HG03439 (cell line): Measurements from ENCODE around the gene ZMIZ1.

Experiments
- ATAC-seq: cut with Tn5 transposase; IDR thresholded peaks from one replicate; pipeline ENCODE4 v1.9.1; 2021; ENCODE audit warnings: mild to moderate bottlenecking, moderate library complexity; ENCODE audit not compliant: unreplicated experiment

The ZMIZ1 gene

GRCh38 chr10:79219322-79219957 lies 150.7 kb downstream of the ZMIZ1 start:
- ATAC-seq: no peak

GRCh38 chr10:79220307-79220706 lies 151.5 kb downstream of the ZMIZ1 start:
- no peak for ATAC-seq

DNA sequence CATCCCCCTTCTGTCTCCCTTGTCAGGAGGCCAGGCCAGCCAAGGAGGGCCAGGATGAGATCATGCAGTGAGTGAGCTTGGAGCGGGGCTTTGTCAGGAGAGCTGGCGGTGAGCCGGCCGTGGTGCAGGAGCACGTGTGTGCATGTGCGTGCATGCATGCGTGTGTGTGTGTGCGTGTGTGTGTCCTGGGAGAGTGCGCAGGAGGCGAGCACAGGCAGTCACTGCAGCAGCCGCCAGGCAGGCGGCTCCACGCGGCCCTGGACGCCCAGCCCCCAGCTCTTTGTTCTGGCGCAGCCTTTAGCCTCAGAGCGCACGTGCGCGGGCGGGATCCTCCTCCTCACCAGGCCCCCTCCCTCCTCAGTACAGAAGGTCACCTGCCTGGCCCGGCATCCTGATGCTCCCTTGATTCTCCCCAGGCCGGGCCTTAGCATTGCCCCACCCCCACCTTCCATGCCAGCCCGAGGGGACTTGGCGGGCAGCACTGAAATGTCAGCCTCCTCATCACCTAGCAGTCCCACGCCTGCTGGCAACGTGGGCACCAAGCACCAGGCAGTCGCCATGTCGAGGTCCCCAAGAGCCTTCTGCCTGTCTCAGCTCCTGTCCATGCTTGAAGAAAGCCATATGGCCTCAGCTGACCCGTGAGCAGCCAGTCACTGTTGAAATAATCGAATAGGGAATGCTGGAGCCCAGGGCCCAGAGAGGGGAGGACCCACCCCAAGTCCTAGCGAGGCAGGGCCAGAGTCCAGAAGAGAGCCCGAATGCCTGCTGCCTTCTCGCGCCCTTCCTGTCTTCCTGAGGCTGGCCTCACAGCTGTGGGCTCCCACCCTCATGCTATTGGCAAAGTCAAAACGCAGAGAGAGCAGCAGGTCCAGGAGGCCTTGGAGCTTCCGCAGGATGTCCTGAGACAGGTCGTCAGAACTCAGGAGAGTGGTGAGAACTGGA lies 152.6 kb downstream of the ZMIZ1 start:
- no peak for ATAC-seq

DNA sequence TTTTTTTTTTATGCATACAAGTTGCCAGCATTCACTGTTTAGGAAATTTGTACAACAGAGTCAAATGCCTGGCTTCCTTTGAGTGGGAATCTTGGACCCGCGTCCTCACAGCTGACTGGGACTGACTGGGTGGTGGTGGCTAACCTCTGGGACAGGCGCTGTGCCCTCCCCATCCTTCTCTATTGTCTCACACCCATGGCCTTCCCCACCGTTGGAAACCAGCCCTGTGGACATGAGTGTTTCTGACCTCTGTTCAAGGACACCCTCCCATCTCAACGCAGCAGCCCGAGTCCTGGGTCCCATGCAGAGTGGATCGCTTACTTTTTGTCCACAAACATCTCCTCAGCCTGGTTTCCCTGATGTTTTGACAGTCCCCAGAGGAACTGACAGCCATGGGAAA lies 153.4 kb downstream of the ZMIZ1 start:
- no peak for ATAC-seq

- no peak for ATAC-seq
These were observed 154.6 kb downstream of the ZMIZ1 start for GRCh38 chr10:79223091-79224048.

DNA sequence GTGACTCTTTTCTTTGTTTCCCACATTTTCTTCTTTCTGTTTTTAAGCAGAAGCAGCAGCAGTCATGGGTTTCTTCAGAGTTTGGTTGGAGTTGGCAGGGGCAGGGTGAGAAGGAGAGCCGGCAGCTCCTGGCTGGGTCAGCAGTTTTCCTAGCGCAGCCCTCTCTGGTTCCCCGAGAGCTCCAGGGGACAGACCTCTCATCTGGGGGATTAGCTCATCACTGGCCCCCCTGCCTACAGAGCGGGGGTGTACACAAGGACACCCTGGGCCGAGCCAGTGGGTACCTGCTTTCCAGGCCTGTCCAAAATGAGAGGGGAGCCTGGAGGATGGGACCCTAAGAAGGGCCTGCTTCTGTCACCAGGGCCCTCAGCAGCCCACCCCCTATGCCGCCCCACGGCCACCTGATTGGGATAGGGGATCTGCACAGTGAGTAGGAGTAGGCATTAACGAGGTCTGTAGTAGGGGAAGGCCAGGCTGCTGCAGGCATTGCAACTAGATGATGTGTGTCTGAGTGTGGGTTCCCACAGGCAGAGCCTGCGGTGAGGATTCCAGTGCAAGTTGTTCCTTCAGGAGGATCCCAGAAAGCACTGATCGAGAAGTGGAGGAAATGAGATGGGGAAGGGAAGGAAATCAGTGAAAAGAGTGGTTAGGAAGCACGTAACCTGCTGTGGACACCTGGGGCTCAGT lies 155.6 kb downstream of the ZMIZ1 start:
- ATAC-seq: no peak

GRCh38 chr10:79224992-79225391 lies 156.2 kb downstream of the ZMIZ1 start:
- ATAC-seq: no peak

- ATAC-seq: no peak
These were observed 157.9 kb downstream of the ZMIZ1 start for GRCh38 chr10:79226391-79227245.

GRCh38 chr10:79229071-79229541 lies 160.3 kb downstream of the ZMIZ1 start:
- no peak for ATAC-seq

GRCh38 chr10:79229830-79230327 lies 161.1 kb downstream of the ZMIZ1 start:
- no peak for ATAC-seq

DNA sequence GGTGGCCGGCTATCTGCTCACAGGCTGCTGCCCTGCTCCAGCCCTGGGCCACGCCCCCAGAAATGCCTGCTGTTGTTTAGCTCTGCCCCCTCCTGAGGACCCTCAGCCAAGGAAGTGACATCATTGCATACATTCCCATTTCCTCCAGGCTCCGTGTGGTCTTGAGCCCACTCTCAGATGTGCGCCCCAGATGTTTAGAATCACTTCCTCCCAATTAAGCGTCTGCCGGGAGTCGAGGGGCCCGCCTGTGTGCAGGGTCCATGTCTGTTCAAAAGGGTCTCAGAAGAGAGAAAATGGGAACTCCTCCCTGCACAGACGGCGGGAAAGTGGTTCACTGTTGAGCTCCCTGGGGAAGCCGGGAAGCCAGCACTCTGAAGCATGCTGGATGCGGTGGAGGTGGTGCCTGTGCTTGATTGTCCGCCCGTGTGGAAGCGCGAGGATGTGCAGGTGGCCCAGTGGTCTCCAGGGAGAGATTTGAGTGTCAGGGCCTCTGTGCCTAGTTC lies 161.6 kb downstream of the ZMIZ1 start:
- ATAC-seq: no peak

DNA sequence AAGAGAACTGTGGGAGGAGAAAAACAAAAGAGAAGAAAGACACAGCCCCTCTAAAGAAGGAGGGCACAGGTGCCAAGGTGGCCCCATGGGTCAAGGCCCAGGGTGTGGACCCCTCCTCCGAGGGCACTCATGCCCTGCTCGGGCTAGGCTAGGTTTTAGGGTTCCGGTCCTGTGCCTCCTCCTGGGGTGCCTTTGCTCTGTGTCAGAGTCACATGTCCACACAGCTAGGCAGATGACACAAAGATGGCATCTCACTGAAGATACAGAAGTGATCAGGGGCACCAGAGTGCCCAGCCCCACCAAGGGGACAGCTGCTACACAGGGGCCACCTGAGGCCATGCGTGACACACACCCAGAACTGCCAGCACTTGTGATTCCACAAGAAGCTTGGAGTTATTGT lies 162.1 kb downstream of the ZMIZ1 start:
- no peak for ATAC-seq

GRCh38 chr10:79231908-79232307 lies 163.1 kb downstream of the ZMIZ1 start:
- no peak for ATAC-seq

- ATAC-seq: no peak
These were observed 164.1 kb downstream of the ZMIZ1 start for GRCh38 chr10:79232864-79233263.

- no peak for ATAC-seq
These were observed 165.9 kb downstream of the ZMIZ1 start for GRCh38 chr10:79234391-79235315.

- no peak for ATAC-seq
These were observed 167.1 kb downstream of the ZMIZ1 start for GRCh38 chr10:79235765-79236432.

DNA sequence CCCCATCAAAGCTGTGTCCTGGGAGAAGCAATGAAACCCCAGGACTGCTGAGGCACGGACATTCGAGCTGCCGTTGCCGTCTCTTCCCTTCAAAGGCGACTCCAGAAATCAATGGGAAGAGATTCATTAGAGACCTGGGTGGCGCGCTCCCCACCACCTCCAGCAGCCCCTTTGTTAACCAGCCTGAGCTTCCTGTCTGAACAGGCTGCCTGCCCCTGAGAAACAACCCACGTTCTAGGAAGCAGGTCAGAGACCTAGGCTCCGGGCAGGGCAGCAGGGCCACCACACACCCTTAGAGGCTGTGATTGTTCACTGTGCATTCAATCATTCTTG lies 167.6 kb downstream of the ZMIZ1 start:
- no peak for ATAC-seq
